NCI-H2107 treated with DMSO at 0.1 percent for 48 hours (cell line): ENCODE measurements around the gene PDE11A.

Experiments used
- DNase-seq: peaks from one replicate; lab custom pipeline; 2025; ENCODE audit not compliant: unreplicated experiment; lab: John Stamatoyannopoulos, UW

PDE11A gene

DNA sequence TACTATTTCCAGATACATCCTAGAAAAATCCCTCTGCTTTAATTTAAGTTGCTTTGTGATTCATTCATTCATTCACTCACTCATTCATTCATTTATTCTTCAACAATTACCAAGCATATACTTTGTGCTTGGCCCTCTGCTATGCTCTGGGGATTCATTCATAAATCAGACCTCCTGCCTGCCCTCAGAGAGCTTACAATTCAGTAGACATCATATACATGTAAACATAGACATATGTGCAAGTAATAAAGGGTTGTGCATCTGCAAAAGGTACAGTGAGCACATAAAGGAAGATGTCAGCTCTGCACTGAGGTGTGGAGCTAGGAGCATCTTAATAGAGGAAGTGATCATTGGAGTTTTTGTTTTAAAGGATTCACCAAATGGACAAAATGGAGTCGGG is 490.6 kb downstream of the PDE11A start:
- no peak for DNase-seq

DNA sequence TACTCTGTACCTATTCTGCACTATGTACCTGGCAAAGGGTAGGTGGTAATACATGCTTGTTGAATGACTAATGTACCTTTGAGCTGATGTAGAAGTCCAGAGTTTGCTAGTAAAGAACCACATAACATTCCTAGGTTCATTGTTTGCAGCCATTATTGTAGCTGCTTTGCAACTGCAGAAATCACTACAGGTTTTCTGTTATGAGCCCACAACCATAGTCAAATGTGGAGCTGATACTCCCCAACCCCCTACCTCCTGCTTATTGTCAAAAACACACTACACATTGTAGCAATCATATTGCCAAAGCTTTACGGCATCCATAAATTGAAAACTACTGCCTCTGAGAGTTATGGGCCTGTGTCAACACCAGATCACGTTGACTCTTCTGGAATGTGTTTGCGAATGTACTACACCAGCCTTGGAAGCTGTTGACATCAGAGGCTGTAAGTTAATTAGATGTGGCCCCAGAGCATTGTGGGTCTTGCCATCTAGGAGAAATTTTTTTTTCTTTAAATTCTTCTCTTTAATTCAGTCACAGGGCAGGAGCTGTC is 493.0 kb downstream of the PDE11A start:
- no peak for DNase-seq

DNA sequence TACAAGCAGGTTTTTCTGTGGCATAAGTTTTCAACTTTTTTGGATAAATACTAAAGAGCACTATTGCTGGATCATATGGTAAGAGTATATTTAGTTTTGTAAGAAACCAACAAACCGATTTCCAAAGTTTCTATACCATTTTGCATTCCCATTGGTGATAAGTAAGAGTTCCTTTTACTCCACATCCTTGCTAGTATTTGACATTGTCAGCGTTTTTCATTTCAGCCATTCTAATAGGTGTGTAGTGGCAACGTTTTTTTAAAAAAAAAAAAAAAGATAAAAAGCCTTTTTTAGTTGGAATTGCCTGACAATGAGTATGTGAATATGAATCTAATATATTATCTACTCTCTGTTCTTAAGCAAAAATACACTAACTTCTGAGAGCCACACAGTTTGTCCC is 494.1 kb downstream of the PDE11A start:
- no peak for DNase-seq

DNA sequence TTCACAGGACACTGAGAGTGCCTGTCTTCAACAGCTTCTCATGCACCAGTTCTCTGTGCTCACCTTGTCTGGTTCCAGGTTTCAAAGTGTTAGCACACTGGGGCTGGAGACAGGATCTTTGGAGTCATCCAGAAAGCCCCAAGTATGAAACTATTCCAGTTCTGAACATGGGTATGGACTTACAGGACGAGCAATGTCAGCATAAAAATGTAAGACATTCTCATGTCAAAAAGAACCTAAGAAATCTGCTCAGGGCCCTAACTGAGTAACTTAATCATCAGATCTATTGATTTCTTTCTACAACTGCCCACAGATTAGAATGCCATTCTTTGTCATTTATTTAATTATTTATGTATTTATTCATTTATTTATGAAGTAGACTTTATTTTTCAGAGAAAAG is 495.5 kb downstream of the PDE11A start:
- no peak for DNase-seq

DNA sequence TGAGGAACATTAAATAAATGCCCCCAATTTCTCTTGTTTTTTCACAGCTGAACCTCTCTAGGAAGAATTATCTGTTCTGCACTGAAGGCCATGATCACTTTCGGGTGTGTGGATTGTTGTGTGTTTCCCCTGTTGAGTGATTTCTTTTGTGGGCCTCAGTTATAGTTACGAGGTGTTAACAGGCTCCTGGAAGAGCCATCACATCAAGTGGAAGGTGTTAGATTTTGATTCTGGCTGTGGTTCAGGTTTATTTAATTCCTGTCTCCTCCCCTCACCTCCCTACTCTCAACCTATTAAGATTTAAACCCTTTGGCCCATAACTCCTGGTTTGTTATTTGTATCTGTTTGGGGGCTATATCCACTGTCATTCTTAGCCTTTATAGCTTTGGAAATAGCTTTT is 497.2 kb downstream of the PDE11A start:
- no peak for DNase-seq

DNA sequence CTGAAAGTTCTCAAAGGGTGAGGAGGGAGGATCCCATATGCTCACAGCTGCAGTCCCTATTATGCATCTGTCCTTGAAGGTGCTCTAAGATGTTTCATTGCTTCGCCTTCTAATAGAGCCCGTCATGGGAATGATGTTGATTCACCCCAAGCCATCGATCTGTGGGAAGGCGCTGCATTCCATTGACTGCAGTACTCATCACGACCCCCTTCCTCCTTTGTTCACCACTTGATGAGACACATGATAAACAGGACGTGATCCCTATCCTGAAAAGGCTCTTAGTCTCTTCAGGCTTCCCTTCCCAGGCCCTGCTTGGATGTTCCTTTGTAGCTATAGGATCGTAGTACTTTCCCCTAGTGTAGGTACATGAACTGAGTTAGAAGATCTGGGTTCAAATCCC is 498.2 kb downstream of the PDE11A start:
- no peak for DNase-seq
